Neuronal stem cell (in vitro differentiated cells): ENCODE data around the gene RUNX1.
A peak's percentile ranks its signal among the peaks of the same experiment; 100 is the strongest.

Experiments
- DNase-seq: peaks from one replicate; pipeline ENCODE4 v3.0.0-alpha.2; 2013; ENCODE audit warnings: low spot score
- H2AFZ ChIP-seq: one replicate; pipeline ENCODE4 v1.6.1; 2013; ENCODE audit warnings: mild to moderate bottlenecking, low read length, inconsistent platforms
- H2AK5ac ChIP-seq: 2 replicates; pipeline ENCODE4 v1.6.1; 2013; ENCODE audit warnings: low read depth, mild to moderate bottlenecking, inconsistent platforms, low read length, moderate library complexity, mixed read lengths
- H2BK120ac ChIP-seq: 2 replicates; pipeline ENCODE4 v1.6.1; 2013; ENCODE audit warnings: low read depth, mild to moderate bottlenecking, inconsistent platforms, low read length, moderate library complexity, mixed read lengths
- H2BK12ac ChIP-seq: one replicate; pipeline ENCODE4 v1.6.1; 2013; ENCODE audit warnings: low read length, inconsistent platforms
- H2BK15ac ChIP-seq: 2 replicates; pipeline ENCODE4 v1.6.1; 2013; ENCODE audit warnings: mild to moderate bottlenecking, low read length, inconsistent platforms, mixed read lengths
- H2BK5ac ChIP-seq: one replicate; pipeline ENCODE4 v1.6.1; 2013; ENCODE audit warnings: inconsistent platforms, mild to moderate bottlenecking, low read length, moderate library complexity
- H3K14ac ChIP-seq: one replicate; pipeline ENCODE4 v1.6.1; 2013; ENCODE audit warnings: low read length, inconsistent platforms
- H3K18ac ChIP-seq: 2 replicates; pipeline ENCODE4 v1.6.1; 2013; ENCODE audit warnings: low read length, inconsistent platforms
- H3K23ac ChIP-seq: 2 replicates; pipeline ENCODE4 v1.6.1; 2013; ENCODE audit warnings: low read depth, mild to moderate bottlenecking, mixed read lengths, low read length, inconsistent platforms; ENCODE audit not compliant: poor library complexity
- H3K27ac ChIP-seq: replicated peaks from 3 replicates; pipeline ENCODE4 v1.5.1; 2013; ENCODE audit warnings: low read length, inconsistent platforms
- H3K27me3 ChIP-seq, 3 experiments: 2 replicates each; pipeline ENCODE4 v1.6.1; 2013; ENCODE audit warnings: low read length in 3 of 3, mild to moderate bottlenecking in 2 of 3, inconsistent platforms in 1 of 3, low read depth in 1 of 3, mixed read lengths in 1 of 3, moderate library complexity in 1 of 3; ENCODE audit not compliant: control insufficient read depth in 3 of 3, insufficient read depth in 3 of 3
- H3K36me3 ChIP-seq, 2 donors: replicated peaks in 1 of 2; 2 replicates each; pipeline ENCODE4 v1.6.1; 2013; ENCODE audit warnings: low read length in 2 of 2; ENCODE audit not compliant: control insufficient read depth in 2 of 2, insufficient read depth in 2 of 2
- H3K4ac ChIP-seq: 2 replicates; pipeline ENCODE4 v1.6.1; 2013; ENCODE audit warnings: inconsistent platforms, mild to moderate bottlenecking, low read length, moderate library complexity
- H3K4me1 ChIP-seq, 2 donors: 1 replicate in 1 of 2; 2 replicates in 1 of 2; pipeline ENCODE4 v1.6.1; 2013; ENCODE audit warnings: low read length in 2 of 2, low read depth in 1 of 2; ENCODE audit not compliant: control insufficient read depth in 2 of 2, insufficient read depth in 1 of 2
- H3K4me2 ChIP-seq: one replicate; pipeline ENCODE4 v1.6.1; 2013; ENCODE audit warnings: mild to moderate bottlenecking, low read length, inconsistent platforms; ENCODE audit not compliant: insufficient read depth, poor library complexity, severe bottlenecking
- H3K4me3 ChIP-seq, 2 donors: 2 replicates each; pipeline ENCODE4 v1.5.1; 2013; ENCODE audit warnings: low read length in 2 of 2, mild to moderate bottlenecking in 2 of 2, inconsistent platforms in 1 of 2, moderate library complexity in 1 of 2
- H3K79me1 ChIP-seq: one replicate; pipeline ENCODE4 v1.6.1; 2013; ENCODE audit warnings: low read depth, mild to moderate bottlenecking, inconsistent platforms, low read length, moderate library complexity
- H3K9ac ChIP-seq: one replicate; pipeline ENCODE4 v1.6.1; 2013; ENCODE audit warnings: mild to moderate bottlenecking, low read depth, low read length, inconsistent platforms; ENCODE audit not compliant: poor library complexity
- H3K9me3 ChIP-seq, 2 donors: replicated peaks in 1 of 2; 2 replicates each; pipeline versions ENCODE3 to v1.6.1; 2013; ENCODE audit warnings: low read length in 2 of 2, mild to moderate bottlenecking in 2 of 2, inconsistent platforms in 1 of 2, low read depth in 1 of 2, mixed read lengths in 1 of 2, moderate library complexity in 1 of 2; ENCODE audit not compliant: control insufficient read depth in 2 of 2, insufficient read depth in 1 of 2
- H4K8ac ChIP-seq: one replicate; pipeline ENCODE4 v1.6.1; 2013; ENCODE audit warnings: low read depth, mild to moderate bottlenecking, inconsistent platforms, low read length, moderate library complexity
- H4K91ac ChIP-seq: one replicate; pipeline ENCODE4 v1.6.1; 2013; ENCODE audit warnings: low read length, low read depth, mild to moderate bottlenecking, inconsistent platforms; ENCODE audit not compliant: poor library complexity
- WGBS, 2 donors: extraction: QIAGEN DNeasy Blood & Tissue Kit; methylation state at CpG; one replicate each; pipeline ENCODE4 v1.1.7; 2013; ENCODE audit warnings: missing lambda C conversion rate in 2 of 2, mixed read lengths in 1 of 2; ENCODE audit not compliant: insufficient read length in 2 of 2, insufficient replicate concordance in 1 of 2; ENCODE audit errors: extremely low coverage in 2 of 2; 5-methylcytosine and 5-hydroxymethylcytosine counted together

The RUNX1 gene

DNA sequence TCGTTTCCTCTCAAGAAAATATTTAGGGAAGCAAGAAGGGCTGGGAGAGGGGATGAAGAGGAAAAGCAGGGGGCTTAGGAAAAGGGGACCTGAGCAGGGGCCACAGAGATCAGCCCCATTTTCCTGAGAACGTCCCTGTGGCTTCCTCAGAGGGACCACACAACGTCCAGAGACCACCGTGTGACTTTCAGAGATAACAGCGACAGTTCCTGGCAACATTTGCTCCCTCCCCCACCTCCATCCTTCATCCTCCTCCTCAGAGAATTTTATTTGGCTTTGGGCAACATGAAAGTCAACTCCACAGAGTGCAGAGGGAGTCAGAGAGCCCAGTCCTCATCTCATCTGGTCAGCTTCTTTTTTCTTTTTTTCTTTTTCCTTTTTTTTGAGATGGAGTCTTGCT lies 50.9 kb downstream of the RUNX1 start:
- H3K23ac ChIP-seq: no peak overlapping the region
- H3K14ac ChIP-seq: no peak overlapping the region
- H3K27me3 ChIP-seq: no peaks in the 10 kb centered on the region
- no peak overlapping the region for H3K9ac ChIP-seq
- H3K4me1 ChIP-seq: peaks cover 0 to 6% of the 10 kb centered on the region in 2 donors
- H2AFZ ChIP-seq: no peak overlapping the region
- no peak overlapping the region for H3K18ac ChIP-seq
- H2BK5ac ChIP-seq: no peak overlapping the region
- no peak overlapping the region for H3K27ac ChIP-seq
- no peak overlapping the region for H2BK120ac ChIP-seq
- H2AK5ac ChIP-seq: no peak overlapping the region
- no CpG with 5 or more reads among the region's 5 CpGs for WGBS, 2 donors
- no peak overlapping the region for H4K91ac ChIP-seq
- H2BK12ac ChIP-seq: no peak overlapping the region
- no peaks in the 10 kb centered on the region for H3K36me3 ChIP-seq
- H4K8ac ChIP-seq: no peak overlapping the region
- H2BK15ac ChIP-seq: no peak overlapping the region
- H3K4me2 ChIP-seq: no peak overlapping the region
- no peak overlapping the region for H3K4ac ChIP-seq
- no peaks in the 10 kb centered on the region for H3K79me1 ChIP-seq
- H3K4me3 ChIP-seq: no peak overlapping the region
- no peak for DNase-seq
- H3K9me3 ChIP-seq: no peaks in the 10 kb centered on the region

GRCh38 chr21:34997294-34997693 lies 51.8 kb downstream of the RUNX1 start:
- Histone ChIP-seq H3K23ac (no peak overlapping the region), H3K4me3 (no peak overlapping the region), H2BK12ac (no peak overlapping the region), H3K27ac (no peak overlapping the region), H3K4ac (no peak overlapping the region), H3K14ac (no peak overlapping the region), H2AK5ac (no peak overlapping the region), H4K91ac (no peak overlapping the region), H3K4me1 (peaks cover 0 to 6% of the 10 kb centered on the region in 2 donors), H3K36me3 (no peaks in the 10 kb centered on the region), H3K18ac (no peak overlapping the region), H2BK15ac (no peak overlapping the region), H2AFZ (no peak overlapping the region), H3K4me2 (no peak overlapping the region), H3K9me3 (no peaks in the 10 kb centered on the region), H4K8ac (no peak overlapping the region), H2BK5ac (no peak overlapping the region), H3K79me1 (no peaks in the 10 kb centered on the region), H3K27me3 (no peaks in the 10 kb centered on the region), H2BK120ac (no peak overlapping the region), H3K9ac (no peak overlapping the region)
- DNase-seq: no peak
- no CpG with 5 or more reads among the region's 4 CpGs for WGBS, 2 donors

- Histone ChIP-seq H3K27me3 (no peaks in the 10 kb centered on the region), H4K91ac (no peak overlapping the region), H3K4me2 (no peak overlapping the region), H3K4me1 (peaks cover 0 to 6% of the 10 kb centered on the region in 2 donors), H3K36me3 (no peaks in the 10 kb centered on the region), H3K9me3 (no peaks in the 10 kb centered on the region), H2BK12ac (no peak overlapping the region), H3K27ac (no peak overlapping the region), H4K8ac (no peak overlapping the region), H2BK5ac (no peak overlapping the region), H3K9ac (no peak overlapping the region), H3K23ac (no peak overlapping the region), H2BK15ac (no peak overlapping the region), H2AK5ac (no peak overlapping the region), H3K4me3 (no peak overlapping the region), H3K14ac (no peak overlapping the region), H3K4ac (no peak overlapping the region), H2AFZ (no peak overlapping the region), H3K18ac (peak overlapping the region; percentile 70), H3K79me1 (no peaks in the 10 kb centered on the region), H2BK120ac (no peak overlapping the region)
- DNase-seq: no peak
- no CpG with 5 or more reads among the region's 8 CpGs for WGBS, 2 donors
These were observed 52.6 kb downstream of the RUNX1 start for GRCh38 chr21:34996304-34997101.

- Histone ChIP-seq H3K27ac (no peak overlapping the region), H3K27me3 (no peaks in the 10 kb centered on the region)
These were observed 53.2 kb downstream of the RUNX1 start for GRCh38 chr21:34995979-34996303.

More at GRCh38 chr21:34995979-34996303, 53.2 kb downstream of the RUNX1 start:
- Histone ChIP-seq H2AFZ (no peak overlapping the region), H3K4me2 (no peak overlapping the region), H3K79me1 (no peaks in the 10 kb centered on the region), H3K9ac (no peak overlapping the region), H2AK5ac (no peak overlapping the region), H3K4ac (no peak overlapping the region), H3K18ac (no peak overlapping the region), H2BK5ac (no peak overlapping the region), H2BK12ac (no peak overlapping the region), H2BK15ac (no peak overlapping the region), H3K4me3 (no peak overlapping the region), H3K23ac (no peak overlapping the region), H2BK120ac (no peak overlapping the region), H4K8ac (no peak overlapping the region), H3K14ac (no peak overlapping the region), H3K4me1 (peaks cover 0 to 6% of the 10 kb centered on the region in 2 donors), H4K91ac (no peak overlapping the region), H3K9me3 (no peaks in the 10 kb centered on the region), H3K36me3 (no peaks in the 10 kb centered on the region)
- WGBS, 2 donors: no CpG with 5 or more reads among the region's 1 CpG
- DNase-seq: no peak
